Measurements from ENCODE around the gene ZBTB44.

Gene ZBTB44

GRCh38 chr11:130220311-130221035 is 94.2 kb downstream of the ZBTB44 start:
- peaks cover 0 to 2% of the 10 kb centered on the region in 2 experiments for H3K36me3 ChIP-seq (ENCODE audit: control insufficient read depth in 1 of 2, insufficient read depth in 2 of 2, low read depth in 1 of 2, low read length in 2 of 2)
- H3K27ac ChIP-seq (ENCODE audit: low read length, poor library complexity, severe bottlenecking), result no peak overlapping the region
- no peak overlapping the region for H3K4me3 ChIP-seq (ENCODE audit: insufficient read depth in 1 of 2, low read depth in 1 of 2, low read length in 2 of 2)
- no peak overlapping the region for H3K18ac ChIP-seq (ENCODE audit: low read depth in 1 of 2, low read length in 2 of 2)
- no peak overlapping the region for H3K9ac ChIP-seq (ENCODE audit: low read length)
- no peaks in the 10 kb centered on the region for H3K9me3 ChIP-seq (ENCODE audit: control insufficient read depth, low read length)
- H3K4ac ChIP-seq (ENCODE audit: low read depth in 1 of 2, low read length in 2 of 2), result no peak overlapping the region
- no peak overlapping the region for H3K23ac ChIP-seq (ENCODE audit: low read length in 2 of 2)
- H3K27me3 ChIP-seq (ENCODE audit: control insufficient read depth in 1 of 2, insufficient read depth in 1 of 2, low read length in 2 of 2), result peaks cover 35 to 37% of the 10 kb centered on the region in 2 experiments
- H2BK12ac ChIP-seq (ENCODE audit: low read length in 2 of 2), result no peak overlapping the region
- H4K91ac ChIP-seq (ENCODE audit: low read length), result no peak overlapping the region
- WGBS, result 93% methylated on average over 19 of the region's 19 CpGs
- H4K8ac ChIP-seq (ENCODE audit: low read length), result no peak overlapping the region
- H2BK15ac ChIP-seq (ENCODE audit: low read depth, poor library complexity, severe bottlenecking), result no peak overlapping the region
- H2BK120ac ChIP-seq (ENCODE audit: low read depth, low read length), result no peak overlapping the region
- DNase-seq, result no peak
- H3K4me1 ChIP-seq (ENCODE audit: control insufficient read depth, insufficient read depth, low read depth, low read length), result no peaks in the 10 kb centered on the region
- H3K14ac ChIP-seq (ENCODE audit: low read length in 2 of 2), result peak overlapping the region in 1 of 2 experiments; percentile 58
- H2BK5ac ChIP-seq (ENCODE audit: low read depth, low read length, poor library complexity, severe bottlenecking), result no peak overlapping the region
- no peak overlapping the region for H2AFZ ChIP-seq (ENCODE audit: low read depth, low read length)
- no peak overlapping the region for H2AK5ac ChIP-seq (ENCODE audit: low read length, severe bottlenecking)
- H3K79me1 ChIP-seq (replicated peaks; ENCODE audit: low read length, poor library complexity, severe bottlenecking), result no peaks in the 10 kb centered on the region
- no peak overlapping the region for H3K4me2 ChIP-seq (ENCODE audit: low read length, poor library complexity, severe bottlenecking)

GRCh38 chr11:130219148-130219547 is 95.6 kb downstream of the ZBTB44 start:
- no peak for DNase-seq
- Histone ChIP-seq H3K27ac (ENCODE audit: low read length, poor library complexity, severe bottlenecking) (no peak overlapping the region), H4K8ac (ENCODE audit: low read length) (no peak overlapping the region), H3K27me3 (ENCODE audit: control insufficient read depth in 1 of 2, insufficient read depth in 1 of 2, low read length in 2 of 2) (peaks cover 47 to 50% of the 10 kb centered on the region in 2 experiments), H3K9ac (ENCODE audit: low read length) (no peak overlapping the region), H3K4me3 (ENCODE audit: insufficient read depth in 1 of 2, low read depth in 1 of 2, low read length in 2 of 2) (no peak overlapping the region), H2BK15ac (ENCODE audit: low read depth, poor library complexity, severe bottlenecking) (no peak overlapping the region), H2BK12ac (ENCODE audit: low read length in 2 of 2) (no peak overlapping the region), H3K14ac (ENCODE audit: low read length in 2 of 2) (no peak overlapping the region), H3K36me3 (ENCODE audit: control insufficient read depth in 1 of 2, insufficient read depth in 2 of 2, low read depth in 1 of 2, low read length in 2 of 2) (peaks cover 0 to 2% of the 10 kb centered on the region in 2 experiments), H2BK5ac (ENCODE audit: low read depth, low read length, poor library complexity, severe bottlenecking) (no peak overlapping the region), H3K4ac (ENCODE audit: low read depth in 1 of 2, low read length in 2 of 2) (no peak overlapping the region), H4K91ac (ENCODE audit: low read length) (no peak overlapping the region), H2AK5ac (ENCODE audit: low read length, severe bottlenecking) (no peak overlapping the region), H3K4me2 (ENCODE audit: low read length, poor library complexity, severe bottlenecking) (no peak overlapping the region), H3K9me3 (ENCODE audit: control insufficient read depth, low read length) (no peaks in the 10 kb centered on the region), H3K23ac (ENCODE audit: low read length in 2 of 2) (no peak overlapping the region), H3K4me1 (ENCODE audit: control insufficient read depth, insufficient read depth, low read depth, low read length) (no peaks in the 10 kb centered on the region), H2BK120ac (ENCODE audit: low read depth, low read length) (no peak overlapping the region), H2AFZ (ENCODE audit: low read depth, low read length) (no peak overlapping the region), H3K79me1 (replicated peaks; ENCODE audit: low read length, poor library complexity, severe bottlenecking) (no peaks in the 10 kb centered on the region), H3K18ac (ENCODE audit: low read depth in 1 of 2, low read length in 2 of 2) (no peak overlapping the region)
- WGBS, result 91% methylated on average over 5 of the region's 8 CpGs

GRCh38 chr11:130218501-130219070 is 96.1 kb downstream of the ZBTB44 start:
- Histone ChIP-seq H2BK12ac (ENCODE audit: low read length in 2 of 2) (no peak overlapping the region), H3K23ac (ENCODE audit: low read length in 2 of 2) (no peak overlapping the region), H3K27me3 (ENCODE audit: control insufficient read depth in 1 of 2, insufficient read depth in 1 of 2, low read length in 2 of 2) (peaks cover 53 to 56% of the 10 kb centered on the region in 2 experiments), H2AFZ (ENCODE audit: low read depth, low read length) (no peak overlapping the region), H3K4ac (ENCODE audit: low read depth in 1 of 2, low read length in 2 of 2) (no peak overlapping the region), H3K79me1 (replicated peaks; ENCODE audit: low read length, poor library complexity, severe bottlenecking) (no peaks in the 10 kb centered on the region), H4K8ac (ENCODE audit: low read length) (no peak overlapping the region), H2BK15ac (ENCODE audit: low read depth, poor library complexity, severe bottlenecking) (no peak overlapping the region), H3K9ac (ENCODE audit: low read length) (no peak overlapping the region), H2BK5ac (ENCODE audit: low read depth, low read length, poor library complexity, severe bottlenecking) (no peak overlapping the region), H3K9me3 (ENCODE audit: control insufficient read depth, low read length) (no peaks in the 10 kb centered on the region), H3K18ac (ENCODE audit: low read depth in 1 of 2, low read length in 2 of 2) (no peak overlapping the region), H3K4me1 (ENCODE audit: control insufficient read depth, insufficient read depth, low read depth, low read length) (peaks cover 2% of the 10 kb centered on the region), H2BK120ac (ENCODE audit: low read depth, low read length) (no peak overlapping the region), H4K91ac (ENCODE audit: low read length) (no peak overlapping the region), H3K27ac (ENCODE audit: low read length, poor library complexity, severe bottlenecking) (no peak overlapping the region), H3K36me3 (ENCODE audit: control insufficient read depth in 1 of 2, insufficient read depth in 2 of 2, low read depth in 1 of 2, low read length in 2 of 2) (peaks cover 0 to 1% of the 10 kb centered on the region in 2 experiments), H3K14ac (ENCODE audit: low read length in 2 of 2) (no peak overlapping the region), H3K4me2 (ENCODE audit: low read length, poor library complexity, severe bottlenecking) (no peak overlapping the region), H3K4me3 (ENCODE audit: insufficient read depth in 1 of 2, low read depth in 1 of 2, low read length in 2 of 2) (no peak overlapping the region), H2AK5ac (ENCODE audit: low read length, severe bottlenecking) (no peak overlapping the region)
- WGBS, result 89% methylated on average over 14 of the region's 14 CpGs
- no peak for DNase-seq

- Histone ChIP-seq H3K9me3 (ENCODE audit: control insufficient read depth, low read length) (no peaks in the 10 kb centered on the region), H3K4me2 (ENCODE audit: low read length, poor library complexity, severe bottlenecking) (no peak overlapping the region), H3K4me3 (ENCODE audit: insufficient read depth in 1 of 2, low read depth in 1 of 2, low read length in 2 of 2) (no peak overlapping the region), H3K4ac (ENCODE audit: low read depth in 1 of 2, low read length in 2 of 2) (no peak overlapping the region), H3K27me3 (ENCODE audit: control insufficient read depth in 1 of 2, insufficient read depth in 1 of 2, low read length in 2 of 2) (peaks cover 55 to 65% of the 10 kb centered on the region in 2 experiments), H4K91ac (ENCODE audit: low read length) (no peak overlapping the region), H2BK120ac (ENCODE audit: low read depth, low read length) (no peak overlapping the region), H3K23ac (ENCODE audit: low read length in 2 of 2) (no peak overlapping the region), H3K79me1 (replicated peaks; ENCODE audit: low read length, poor library complexity, severe bottlenecking) (no peaks in the 10 kb centered on the region), H2AK5ac (ENCODE audit: low read length, severe bottlenecking) (no peak overlapping the region), H2AFZ (ENCODE audit: low read depth, low read length) (no peak overlapping the region), H3K27ac (ENCODE audit: low read length, poor library complexity, severe bottlenecking) (no peak overlapping the region), H4K8ac (ENCODE audit: low read length) (no peak overlapping the region), H2BK5ac (ENCODE audit: low read depth, low read length, poor library complexity, severe bottlenecking) (no peak overlapping the region), H3K14ac (ENCODE audit: low read length in 2 of 2) (no peak overlapping the region), H3K4me1 (ENCODE audit: control insufficient read depth, insufficient read depth, low read depth, low read length) (peaks cover 3% of the 10 kb centered on the region), H2BK12ac (ENCODE audit: low read length in 2 of 2) (no peak overlapping the region), H3K36me3 (ENCODE audit: control insufficient read depth in 1 of 2, insufficient read depth in 2 of 2, low read depth in 1 of 2, low read length in 2 of 2) (no peaks in the 10 kb centered on the region), H3K18ac (ENCODE audit: low read depth in 1 of 2, low read length in 2 of 2) (no peak overlapping the region), H2BK15ac (ENCODE audit: low read depth, poor library complexity, severe bottlenecking) (no peak overlapping the region), H3K9ac (ENCODE audit: low read length) (no peak overlapping the region)
- WGBS, result 85% methylated on average over 21 of the region's 21 CpGs
- DNase-seq, result no peak
Observed at GRCh38 chr11:130217133-130218031, 97.3 kb downstream of the ZBTB44 start.

All from mesenchymal stem cell (in vitro differentiated cells and primary cell).